NCI-H524 treated with DMSO at 0.1 percent for 48 hours (cell line): ENCODE results near the gene PGAP3.
"Not testable (repeated sequence)": the region's sequence is repeated elsewhere in the genome, so short reads cannot be mapped to it uniquely, and the experiment has no call there.

ENCODE experiments used
- DNase-seq: peaks from one replicate; lab custom pipeline; 2025; lab: John Stamatoyannopoulos, UW

PGAP3 gene, protein sequence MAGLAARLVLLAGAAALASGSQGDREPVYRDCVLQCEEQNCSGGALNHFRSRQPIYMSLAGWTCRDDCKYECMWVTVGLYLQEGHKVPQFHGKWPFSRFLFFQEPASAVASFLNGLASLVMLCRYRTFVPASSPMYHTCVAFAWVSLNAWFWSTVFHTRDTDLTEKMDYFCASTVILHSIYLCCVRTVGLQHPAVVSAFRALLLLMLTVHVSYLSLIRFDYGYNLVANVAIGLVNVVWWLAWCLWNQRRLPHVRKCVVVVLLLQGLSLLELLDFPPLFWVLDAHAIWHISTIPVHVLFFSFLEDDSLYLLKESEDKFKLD

DNA sequence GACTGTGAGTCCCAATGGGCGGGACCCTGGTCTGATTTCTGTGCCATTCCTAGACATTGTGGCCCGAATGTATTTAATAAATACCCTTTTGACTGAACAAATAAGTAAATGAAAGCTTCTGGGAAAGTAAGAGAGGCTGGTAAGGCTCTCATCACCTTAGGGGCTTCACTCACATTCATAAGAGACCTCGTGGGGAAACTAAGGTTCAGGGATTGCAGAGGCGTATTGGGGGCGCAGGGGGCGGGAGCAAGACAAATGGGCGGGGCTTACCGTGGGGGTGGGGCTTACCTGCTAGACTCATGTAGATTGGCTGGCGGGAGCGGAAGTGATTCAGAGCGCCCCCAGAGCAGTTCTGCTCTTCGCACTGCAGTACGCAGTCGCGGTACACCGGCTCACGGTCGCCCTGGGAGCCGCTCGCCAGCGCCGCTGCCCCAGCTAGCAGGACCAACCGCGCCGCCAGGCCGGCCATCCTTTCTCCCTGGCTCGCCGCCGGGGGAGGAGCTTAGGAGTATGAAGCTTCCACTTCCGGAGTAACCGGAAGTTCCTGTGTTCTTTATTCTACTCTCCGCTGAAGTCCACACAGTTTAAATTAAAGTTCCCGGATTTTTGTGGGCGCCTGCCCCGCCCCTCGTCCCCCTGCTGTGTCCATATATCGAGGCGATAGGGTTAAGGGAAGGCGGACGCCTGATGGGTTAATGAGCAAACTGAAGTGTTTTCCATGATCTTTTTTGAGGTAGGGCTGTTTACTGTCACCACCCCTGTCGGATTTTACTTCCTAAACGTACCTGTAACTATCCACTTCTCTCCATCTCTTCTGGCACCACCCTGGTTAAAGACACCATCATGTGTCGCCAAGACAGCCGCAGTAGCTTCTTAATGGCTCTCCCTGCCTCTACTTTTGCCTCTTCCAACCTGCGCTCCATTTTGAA, at the start of gene PGAP3:
TSS of gene PGAP3 (minus strand) at position 512 of the 929 bp plus-strand sequence. CDS start at position 469, 43 bp downstream.
- peak; percentile 87 for DNase-seq

DNA sequence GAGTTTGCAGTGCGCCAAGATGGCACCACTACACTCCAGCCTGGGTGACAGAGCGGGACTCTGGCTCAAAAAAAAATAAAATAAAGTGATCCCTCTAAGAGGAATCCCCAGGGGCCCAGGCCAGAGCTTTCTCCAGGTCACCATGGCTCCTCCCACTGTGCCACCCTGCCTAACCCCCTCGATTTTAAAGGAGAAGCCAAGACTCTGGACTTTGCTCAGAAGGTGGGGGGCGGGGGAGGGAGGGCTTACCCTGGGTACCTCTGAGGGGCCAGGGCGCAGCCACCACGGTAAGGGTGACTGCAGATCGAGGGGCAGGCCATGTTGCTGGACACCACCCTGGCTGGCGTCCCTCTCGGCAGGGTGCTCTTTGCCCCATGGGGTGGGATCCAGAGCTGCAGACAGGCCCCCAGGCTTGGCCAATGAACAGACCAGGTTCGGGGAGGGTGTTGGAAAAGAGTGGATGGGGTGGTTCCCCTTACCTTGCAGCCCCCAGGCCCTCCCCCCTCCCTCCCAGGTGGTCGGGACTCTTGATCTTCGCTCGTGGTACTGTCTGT, 49.4 kb upstream of the PGAP3 start:
- no peak for DNase-seq

DNA sequence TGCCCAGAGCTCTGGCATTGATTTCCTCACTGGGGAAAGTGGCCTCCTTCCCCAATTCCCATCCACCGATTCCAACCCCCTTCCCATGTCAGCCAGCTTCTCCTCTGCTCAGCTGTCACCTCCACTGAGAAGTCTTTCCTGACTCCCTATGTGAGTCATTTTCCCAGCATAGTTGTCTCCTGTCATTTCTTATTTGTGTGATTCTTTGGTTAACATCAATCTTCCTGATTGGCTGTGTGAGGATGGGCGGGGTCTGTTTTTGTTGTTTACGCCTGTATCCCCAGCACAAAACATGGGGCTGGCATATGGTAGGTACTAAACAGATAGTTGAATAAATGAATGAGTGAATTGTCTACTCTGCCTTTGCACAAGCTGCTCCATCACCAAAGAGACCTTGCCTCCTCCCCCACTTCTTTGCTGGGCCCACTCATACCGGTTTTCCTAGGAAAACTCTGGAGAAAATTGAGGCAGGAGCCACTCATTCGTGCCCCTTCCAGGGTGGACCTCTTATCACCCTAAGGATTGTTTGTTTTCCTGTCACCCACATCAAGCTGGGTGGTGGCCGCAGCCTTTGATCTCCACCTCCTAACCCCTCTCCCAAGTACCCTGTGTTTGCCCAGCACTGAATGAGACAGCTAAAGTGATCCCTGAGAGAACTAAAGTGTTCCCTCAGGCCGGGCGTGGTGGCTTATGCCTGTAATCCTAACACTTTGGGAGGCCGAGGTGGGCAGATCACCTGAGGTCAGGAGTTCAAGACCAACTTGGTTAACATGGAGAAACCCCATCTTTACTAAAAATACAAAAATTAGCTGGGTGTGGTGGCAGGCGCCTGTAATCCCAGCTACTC, 48.7 kb upstream of the PGAP3 start:
- DNase-seq: no peak

DNA sequence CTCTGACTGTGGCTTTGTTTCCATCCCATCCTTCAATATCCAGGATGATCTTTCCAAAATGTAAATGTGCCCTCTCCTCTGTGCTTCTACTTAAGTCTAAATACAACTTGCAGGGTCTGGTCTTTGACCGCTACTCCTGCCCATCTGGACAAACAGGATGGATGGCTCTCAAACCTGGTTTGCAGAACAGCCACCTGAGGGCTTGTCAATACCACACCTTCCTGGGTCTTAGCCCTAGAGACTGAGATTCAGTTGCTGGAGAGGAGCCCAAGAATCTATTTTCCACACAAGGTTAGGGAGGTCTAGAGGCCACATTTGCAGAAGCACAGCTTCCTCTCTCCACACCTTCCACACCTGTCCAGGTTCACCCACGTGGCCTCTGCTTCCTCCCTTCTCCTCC, 48.0 kb upstream of the PGAP3 start:
- no peak for DNase-seq

DNA sequence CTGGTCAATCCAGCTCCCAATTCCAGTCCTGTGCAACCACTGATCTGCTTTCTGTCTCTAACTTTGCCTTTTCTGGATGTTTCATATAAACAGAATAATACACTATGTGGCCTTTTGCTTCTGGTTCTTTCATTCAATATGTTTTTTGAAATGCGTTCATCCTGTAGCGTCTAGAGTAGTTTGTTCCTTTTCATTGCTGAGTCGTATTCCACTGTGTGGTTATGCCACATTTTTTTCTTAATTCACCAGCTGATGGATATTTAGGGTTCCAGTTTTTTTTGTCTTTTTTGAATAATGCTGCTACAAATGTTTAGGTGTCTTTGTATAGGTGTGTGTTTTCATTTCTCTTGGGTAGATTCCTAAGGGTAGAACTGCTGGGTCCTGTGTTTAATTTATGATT, 44.7 kb upstream of the PGAP3 start:
- DNase-seq: no peak

DNA sequence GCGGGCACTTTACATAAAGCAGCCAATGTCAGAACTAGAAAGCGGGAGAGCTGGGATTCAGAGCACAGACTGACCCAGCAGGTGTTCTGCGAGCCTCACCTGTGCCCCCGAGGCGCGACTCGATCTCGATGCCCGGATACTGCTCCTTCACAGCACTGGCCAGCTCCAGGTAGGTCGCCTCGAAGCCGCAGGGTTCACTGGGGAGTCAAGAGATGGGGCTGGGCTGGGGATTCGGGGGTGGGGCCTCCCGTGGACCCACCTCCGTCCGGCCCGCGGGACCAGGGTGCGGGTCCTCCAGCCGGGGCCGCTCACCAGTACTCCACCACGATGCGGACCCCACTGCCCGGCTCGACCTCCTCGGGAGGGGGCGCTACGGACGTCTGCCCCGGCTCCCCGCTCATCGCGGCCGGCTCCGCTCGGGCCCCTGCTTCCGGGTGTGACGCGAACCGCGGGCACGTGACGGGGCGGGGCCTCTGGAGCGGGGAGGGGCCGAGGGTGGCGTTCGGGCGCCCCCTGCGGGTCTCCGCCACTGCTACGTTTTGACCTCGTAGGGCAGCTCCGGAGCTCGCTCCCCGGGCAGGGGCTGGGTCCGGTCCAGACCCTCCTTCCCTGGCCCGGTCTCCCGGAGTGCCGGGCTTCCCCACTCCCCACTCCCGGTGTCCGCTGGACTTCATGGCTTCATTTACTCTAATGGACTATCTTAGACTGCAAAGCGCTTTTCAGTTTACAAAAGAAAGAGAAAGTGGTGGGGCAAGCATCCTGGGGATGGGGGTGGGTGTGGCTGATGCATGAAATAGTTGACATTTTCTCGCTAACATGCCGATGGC, 42.5 kb upstream of the PGAP3 start, which contains the start of gene MIEN1:
TSS of gene MIEN1 (minus strand) at position 438 of the 827 bp plus-strand sequence. CDS start at position 401, 37 bp downstream.
- DNase-seq: peak; percentile 28

DNA sequence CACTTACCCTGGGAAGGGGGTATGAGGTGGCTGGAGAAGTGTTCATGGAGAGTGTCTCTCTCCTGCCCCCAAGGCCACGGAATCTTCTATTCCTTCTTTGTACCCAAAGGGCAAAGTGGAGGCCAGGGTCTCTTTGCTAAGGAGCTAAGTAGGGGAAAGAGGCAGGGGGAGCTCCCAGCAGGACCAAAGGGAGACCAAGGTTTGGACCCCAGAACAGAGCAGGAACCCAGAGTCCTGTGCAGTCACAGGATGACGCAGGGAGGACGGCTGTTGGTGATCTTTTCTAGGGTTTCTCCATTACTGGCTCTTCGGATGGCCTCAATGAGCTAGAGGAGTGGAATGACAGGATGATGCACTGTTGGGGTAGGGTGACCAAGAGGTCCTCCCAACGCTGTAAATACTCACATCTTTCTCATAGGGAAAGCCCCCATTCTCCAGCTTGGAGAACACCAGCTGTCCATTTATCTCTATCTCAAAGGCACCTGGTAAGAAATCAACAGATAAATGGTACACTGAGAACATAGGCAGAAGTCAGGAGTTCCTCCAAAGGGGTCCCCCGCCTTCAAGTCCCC, 41.5 kb upstream of the PGAP3 start:
- no peak for DNase-seq

DNA sequence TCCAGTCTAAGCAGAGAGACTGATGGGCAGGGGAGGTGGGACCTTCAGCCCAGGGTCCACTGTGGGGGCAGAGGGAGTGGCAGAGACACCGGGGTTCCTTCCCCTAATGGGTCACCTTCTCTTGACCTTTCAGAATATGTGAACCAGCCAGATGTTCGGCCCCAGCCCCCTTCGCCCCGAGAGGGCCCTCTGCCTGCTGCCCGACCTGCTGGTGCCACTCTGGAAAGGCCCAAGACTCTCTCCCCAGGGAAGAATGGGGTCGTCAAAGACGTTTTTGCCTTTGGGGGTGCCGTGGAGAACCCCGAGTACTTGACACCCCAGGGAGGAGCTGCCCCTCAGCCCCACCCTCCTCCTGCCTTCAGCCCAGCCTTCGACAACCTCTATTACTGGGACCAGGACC, 39.7 kb upstream of the PGAP3 start:
- no peak for DNase-seq

DNA sequence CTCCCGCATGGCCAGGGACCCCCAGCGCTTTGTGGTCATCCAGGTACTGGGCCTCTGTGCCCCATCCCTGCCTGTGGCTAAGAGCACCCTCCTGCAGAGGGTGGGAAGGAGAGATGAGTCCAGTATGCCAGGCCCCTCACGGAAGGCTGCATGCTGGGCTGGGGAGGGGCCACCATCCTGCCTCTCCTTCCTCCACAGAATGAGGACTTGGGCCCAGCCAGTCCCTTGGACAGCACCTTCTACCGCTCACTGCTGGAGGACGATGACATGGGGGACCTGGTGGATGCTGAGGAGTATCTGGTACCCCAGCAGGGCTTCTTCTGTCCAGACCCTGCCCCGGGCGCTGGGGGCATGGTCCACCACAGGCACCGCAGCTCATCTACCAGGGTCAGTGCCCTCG, 38.8 kb upstream of the PGAP3 start:
- no peak for DNase-seq

DNA sequence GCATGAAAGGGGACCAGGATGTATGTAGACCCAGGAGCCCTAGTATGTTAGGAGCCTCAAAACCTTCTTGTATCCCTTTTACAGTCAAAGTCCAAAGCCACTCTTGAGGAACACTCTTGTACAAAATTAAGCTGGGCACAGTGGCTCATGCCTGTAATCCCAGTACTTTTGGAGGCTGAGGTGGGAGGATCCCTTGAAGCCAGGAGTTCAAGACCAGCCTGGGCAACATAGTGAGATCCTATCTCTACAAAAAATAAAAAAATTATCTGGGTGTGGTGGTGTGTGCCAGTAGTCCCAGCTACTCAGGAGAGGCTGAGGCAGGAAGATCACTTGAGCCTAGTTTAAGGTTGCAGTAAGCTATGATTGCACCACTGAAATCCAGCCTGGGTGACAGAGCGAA, 38.1 kb upstream of the PGAP3 start:
- DNase-seq: not testable (repeated sequence)

DNA sequence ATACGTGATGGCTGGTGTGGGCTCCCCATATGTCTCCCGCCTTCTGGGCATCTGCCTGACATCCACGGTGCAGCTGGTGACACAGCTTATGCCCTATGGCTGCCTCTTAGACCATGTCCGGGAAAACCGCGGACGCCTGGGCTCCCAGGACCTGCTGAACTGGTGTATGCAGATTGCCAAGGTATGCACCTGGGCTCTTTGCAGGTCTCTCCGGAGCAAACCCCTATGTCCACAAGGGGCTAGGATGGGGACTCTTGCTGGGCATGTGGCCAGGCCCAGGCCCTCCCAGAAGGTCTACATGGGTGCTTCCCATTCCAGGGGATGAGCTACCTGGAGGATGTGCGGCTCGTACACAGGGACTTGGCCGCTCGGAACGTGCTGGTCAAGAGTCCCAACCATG, 36.9 kb upstream of the PGAP3 start:
- no peak for DNase-seq

DNA sequence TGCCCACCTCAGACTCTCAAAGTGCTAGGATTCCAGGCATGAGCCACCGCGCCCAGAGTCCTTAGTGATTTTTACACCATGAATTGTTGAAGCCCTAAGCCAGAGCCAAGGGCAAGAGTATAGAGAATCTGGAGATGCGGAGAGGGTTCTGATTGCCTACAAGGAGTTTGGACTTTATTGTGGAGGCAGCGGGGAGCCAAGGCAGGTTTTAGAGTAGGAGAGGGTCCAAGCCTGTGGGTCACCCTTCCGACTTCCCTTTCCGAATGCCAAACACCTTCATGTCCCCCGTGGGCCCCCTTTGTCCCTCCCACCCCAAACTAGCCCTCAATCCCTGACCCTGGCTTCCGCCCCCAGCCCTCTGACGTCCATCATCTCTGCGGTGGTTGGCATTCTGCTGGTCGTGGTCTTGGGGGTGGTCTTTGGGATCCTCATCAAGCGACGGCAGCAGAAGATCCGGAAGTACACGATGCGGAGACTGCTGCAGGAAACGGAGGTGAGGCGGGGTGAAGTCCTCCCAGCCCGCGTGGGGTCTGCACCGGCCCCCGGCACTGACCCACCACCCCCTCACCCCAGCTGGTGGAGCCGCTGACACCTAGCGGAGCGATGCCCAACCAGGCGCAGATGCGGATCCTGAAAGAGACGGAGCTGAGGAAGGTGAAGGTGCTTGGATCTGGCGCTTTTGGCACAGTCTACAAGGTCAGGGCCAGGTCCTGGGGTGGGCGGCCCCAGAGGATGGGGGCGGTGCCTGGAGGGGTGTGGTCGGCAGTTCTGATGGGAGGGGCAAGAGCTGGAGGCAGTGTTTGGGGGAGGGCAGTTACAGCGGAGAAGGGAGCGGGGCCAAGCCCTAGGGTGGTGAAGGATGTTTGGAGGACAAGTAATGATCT, 35.4 kb upstream of the PGAP3 start:
- no peak for DNase-seq

DNA sequence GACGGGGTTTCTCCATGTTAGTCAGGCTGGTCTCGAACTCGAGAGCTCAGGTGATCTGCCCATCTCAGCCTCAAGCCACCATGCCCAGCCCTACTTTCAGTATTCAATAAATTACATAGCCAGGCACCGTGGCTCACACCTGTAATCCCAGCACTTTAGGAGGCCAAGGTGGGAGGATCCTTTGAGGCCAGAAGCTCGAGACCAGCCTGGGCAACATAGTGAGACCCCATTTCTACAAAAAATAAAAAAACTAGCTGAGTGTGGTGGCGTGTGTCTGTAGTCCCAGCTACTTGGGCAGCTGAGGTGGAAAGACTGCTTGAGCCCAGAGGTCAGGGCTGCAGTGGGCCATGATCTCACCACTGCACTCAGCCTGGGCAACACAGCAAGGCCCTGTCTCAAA, 34.2 kb upstream of the PGAP3 start:
- no peak for DNase-seq

DNA sequence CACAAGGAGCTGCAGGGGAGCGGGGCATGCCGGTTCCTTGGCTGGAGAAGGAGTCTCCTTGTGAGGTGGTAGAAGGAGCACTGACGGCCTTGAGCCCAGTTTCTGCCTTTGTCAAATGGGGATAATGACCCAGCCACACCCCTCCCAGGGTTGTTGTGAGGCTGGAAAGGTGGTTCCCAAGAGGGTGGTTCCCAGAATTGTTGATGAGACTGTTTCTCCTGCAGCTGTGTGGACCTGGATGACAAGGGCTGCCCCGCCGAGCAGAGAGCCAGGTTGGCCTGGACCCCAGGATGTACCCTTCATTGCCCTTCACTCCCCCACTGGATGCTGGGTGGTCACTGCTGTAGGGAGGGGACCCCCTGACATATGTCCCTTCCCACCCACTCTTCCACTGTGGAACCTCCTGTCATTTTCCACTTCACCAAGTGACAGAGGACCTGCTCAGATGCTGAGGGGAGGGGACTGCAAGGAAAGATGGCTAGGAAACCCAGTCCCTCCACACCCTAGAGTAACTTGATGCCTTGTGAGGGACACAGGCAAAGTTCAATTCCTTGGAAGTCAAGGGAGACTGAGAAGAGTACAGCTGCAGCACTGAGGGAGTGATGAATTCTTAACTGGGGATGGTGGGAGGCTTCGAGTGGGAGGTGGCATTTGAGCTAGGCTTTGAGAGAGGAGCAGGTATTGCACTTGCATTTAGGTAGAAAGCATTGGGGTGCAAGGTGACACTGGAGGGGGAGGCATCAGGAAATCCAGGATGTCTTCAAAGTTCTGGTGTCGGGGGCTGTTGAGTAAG, 31.9 kb upstream of the PGAP3 start:
- DNase-seq: no peak

DNA sequence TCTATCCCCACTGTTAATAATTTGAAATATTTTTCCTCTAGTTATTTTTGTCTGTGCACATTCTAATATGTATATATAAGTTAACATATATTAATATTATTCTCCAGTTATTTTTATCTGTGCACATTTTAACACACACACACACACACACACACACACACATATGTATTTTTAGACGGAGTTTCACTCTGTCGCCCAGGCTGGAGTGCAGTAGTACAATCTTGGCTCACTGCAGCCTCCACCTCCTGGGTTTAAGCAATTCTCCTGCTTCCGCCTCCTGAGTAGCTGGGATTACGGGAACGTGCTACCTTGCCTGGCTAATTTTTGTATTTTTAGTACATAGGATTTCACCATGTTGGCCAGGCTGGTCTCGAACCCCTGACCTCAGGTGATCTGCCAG, 29.8 kb upstream of the PGAP3 start:
- DNase-seq: no peak

DNA sequence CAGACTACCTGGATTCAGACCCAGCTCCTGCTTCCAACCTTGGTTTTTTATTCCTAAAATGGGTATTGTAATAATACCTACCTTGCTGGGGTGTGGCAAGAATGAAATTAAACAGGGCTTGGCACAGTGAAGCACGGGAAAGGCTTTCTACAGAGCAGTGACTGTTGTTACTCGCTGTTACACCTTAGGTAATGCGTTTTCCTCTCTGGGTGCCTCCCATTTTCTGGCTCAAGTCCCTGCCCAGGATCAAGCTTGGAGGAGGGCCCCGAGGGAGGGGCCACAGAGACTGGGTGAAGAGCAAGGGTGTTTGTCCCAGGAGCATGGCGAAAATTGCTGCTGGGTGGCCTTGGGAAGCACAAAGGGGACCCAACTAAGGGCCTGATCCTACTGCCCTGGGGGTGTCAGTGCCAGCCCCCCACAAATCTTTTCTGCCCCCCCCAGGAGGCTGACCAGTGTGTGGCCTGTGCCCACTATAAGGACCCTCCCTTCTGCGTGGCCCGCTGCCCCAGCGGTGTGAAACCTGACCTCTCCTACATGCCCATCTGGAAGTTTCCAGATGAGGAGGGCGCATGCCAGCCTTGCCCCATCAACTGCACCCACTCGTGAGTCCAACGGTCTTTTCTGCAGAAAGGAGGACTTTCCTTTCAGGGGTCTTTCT, 29.2 kb upstream of the PGAP3 start:
- no peak for DNase-seq

DNA sequence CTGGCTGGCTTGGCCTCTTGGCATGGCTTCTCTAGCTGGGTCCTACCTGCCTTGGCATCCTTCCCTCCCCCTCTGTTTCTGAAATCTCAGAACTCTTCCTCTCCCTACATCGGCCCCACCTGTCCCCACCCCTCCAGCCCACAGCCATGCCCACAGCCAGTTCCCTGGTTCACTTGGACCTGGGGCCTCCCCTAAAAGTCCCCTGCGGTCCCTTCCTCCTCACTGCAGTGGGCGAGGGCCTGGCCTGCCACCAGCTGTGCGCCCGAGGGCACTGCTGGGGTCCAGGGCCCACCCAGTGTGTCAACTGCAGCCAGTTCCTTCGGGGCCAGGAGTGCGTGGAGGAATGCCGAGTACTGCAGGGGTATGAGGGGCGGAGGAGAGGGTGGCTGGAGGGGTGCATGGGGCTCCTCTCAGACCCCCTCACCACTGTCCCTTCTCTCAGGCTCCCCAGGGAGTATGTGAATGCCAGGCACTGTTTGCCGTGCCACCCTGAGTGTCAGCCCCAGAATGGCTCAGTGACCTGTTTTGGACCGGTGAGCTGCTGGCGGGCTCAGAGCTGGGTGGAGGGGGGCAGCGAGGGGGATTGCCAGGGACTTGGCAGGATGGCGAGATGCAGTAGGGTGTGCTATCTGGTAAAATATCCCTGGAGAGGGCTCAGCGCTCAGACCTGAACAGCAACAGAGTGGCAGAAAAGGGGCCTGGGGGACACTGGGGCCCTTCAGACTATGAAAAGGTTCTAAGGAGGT, 28.4 kb upstream of the PGAP3 start:
- no peak for DNase-seq
